GM23248 (cell line): Measurements from ENCODE around the gene RIMS3. TPM values are rescaled to one million over a fixed set of nuclear protein-coding genes. Genes with fewer than 3 reads are reported as not detected.

Experiments used
- DNase-seq: peaks from one replicate; pipeline ENCODE4 v3.0.0-alpha.2; 2015
- H2AFZ ChIP-seq: fragments of 200-600 bp; sonication (generic); 2 replicates; pipeline ENCODE4 v1.6.1; 2016; ENCODE audit warnings: antibody characterized with exemption
- H3F3A ChIP-seq: fragments of 200-600 bp; sonication (generic); 2 replicates; pipeline ENCODE4 v1.6.1; 2016; ENCODE audit warnings: mild to moderate bottlenecking, antibody characterized with exemption, mixed run types; ENCODE audit not compliant: insufficient read depth
- H3K27ac ChIP-seq: fragments of 200-600 bp; sonication (generic); 2 replicates; pipeline ENCODE4 v1.5.1; 2016; ENCODE audit warnings: mild to moderate bottlenecking
- H3K27me3 ChIP-seq: fragments of 200-600 bp; sonication (generic); replicated peaks from 2 replicates; pipeline ENCODE4 v1.6.1; 2016; ENCODE audit warnings: mild to moderate bottlenecking; ENCODE audit not compliant: insufficient read depth
- H3K36me3 ChIP-seq: fragments of 200-600 bp; sonication (generic); 2 replicates; pipeline ENCODE4 v1.6.1; 2016; ENCODE audit warnings: low read depth, mild to moderate bottlenecking
- H3K4me1 ChIP-seq: fragments of 200-600 bp; sonication (generic); 2 replicates; pipeline ENCODE4 v1.6.1; 2016; ENCODE audit warnings: mild to moderate bottlenecking; ENCODE audit not compliant: insufficient read depth
- H3K4me2 ChIP-seq: fragments of 200-600 bp; sonication (generic); one replicate; pipeline ENCODE4 v1.6.1; 2016; ENCODE audit warnings: mild to moderate bottlenecking; ENCODE audit not compliant: unreplicated experiment
- H3K4me3 ChIP-seq: fragments of 200-600 bp; sonication (generic); 2 replicates; pipeline ENCODE4 v1.5.1; 2016; ENCODE audit warnings: mild to moderate bottlenecking
- H3K79me2 ChIP-seq: fragments of 200-600 bp; sonication (generic); 2 replicates; pipeline ENCODE4 v1.6.1; 2016; ENCODE audit warnings: mild to moderate bottlenecking; ENCODE audit not compliant: insufficient read depth
- H3K9ac ChIP-seq: fragments of 200-600 bp; sonication (generic); 2 replicates; pipeline ENCODE4 v1.6.1; 2016; ENCODE audit warnings: mild to moderate bottlenecking
- H3K9me2 ChIP-seq: fragments of 200-600 bp; sonication (generic); 2 replicates; pipeline ENCODE4 v1.6.1; 2016; ENCODE audit warnings: mixed run types, mild to moderate bottlenecking, moderate library complexity; ENCODE audit not compliant: insufficient read depth
- H3K9me3 ChIP-seq: fragments of 200-600 bp; sonication (generic); one replicate; pipeline ENCODE4 v1.6.1; 2017; ENCODE audit warnings: low read depth
- H4K20me1 ChIP-seq: fragments of 200-600 bp; sonication (generic); 2 replicates; pipeline ENCODE4 v1.6.0; 2016; ENCODE audit not compliant: insufficient read depth
- EZH2 ChIP-seq: fragments of 200-600 bp; sonication (generic); IDR thresholded peaks from 2 replicates; pipeline ENCODE4 v1.6.1; 2018; ENCODE audit warnings: antibody characterized with exemption, mild to moderate bottlenecking; ENCODE audit not compliant: insufficient read depth, poor library complexity, severe bottlenecking
- EZH2phosphoT487 ChIP-seq: fragments of 200-600 bp; sonication (generic); IDR thresholded peaks from 2 replicates; pipeline ENCODE4 v1.6.1; 2018; ENCODE audit warnings: antibody characterized with exemption, moderate library complexity, mild to moderate bottlenecking, low read depth; ENCODE audit not compliant: insufficient read depth
- WGBS, 2 experiments: methylation state at CpG; one replicate each; pipeline ENCODE4 v1.1.6; 2015 to 2017; ENCODE audit warnings: low lambda C conversion rate in 2 of 2, low coverage in 1 of 2; ENCODE audit errors: missing lambda C conversion rate in 2 of 2; 5-methylcytosine and 5-hydroxymethylcytosine counted together
- in situ Hi-C: fragments of 300-500 bp; cut with MboI; formaldehyde crosslinking; loops from 2 replicates; pipeline ENCODE4 v1.15.0; 2020
- polyA plus RNA-seq: library from polyadenylated mRNA; unstranded; fragments of >200 nt; fragmentation: Nextera tagmentation; extraction: Ambion mirVana; gene quantifications from 2 replicates; pipeline ENCODE4 v1.2.1, GENCODE V29; 2016
- total RNA-seq: library from RNA; depleted of rRNA; stranded (reverse); fragments of >200 nt; shearing (Covaris generic); gene quantifications from 2 replicates; pipeline ENCODE4 v1.2.3, GENCODE V29; 2014

The RIMS3 gene
- total and polyA plus RNA-seq, 2 experiments from 2014 or later: 0.18 TPM; not detected in 1

- 9 to 11% methylated on average over 19 to 21 of the region's 21 CpGs for WGBS, 2 experiments
- no peaks in the 10 kb centered on the region for H4K20me1 ChIP-seq
- no peaks in the 10 kb centered on the region for H3K4me1 ChIP-seq
- H3K4me2 ChIP-seq: no peak overlapping the region
- H3K9me2 ChIP-seq: no peaks in the 10 kb centered on the region
- no peaks in the 10 kb centered on the region for H3K79me2 ChIP-seq
- no peaks in the 10 kb centered on the region for H3K36me3 ChIP-seq
- H3K27me3 ChIP-seq: peaks cover 20% of the 10 kb centered on the region
- in situ Hi-C loops: no loop called here
- no peak overlapping the region for H3K4me3 ChIP-seq
- no peaks in the 10 kb centered on the region for H3K9me3 ChIP-seq
- H2AFZ ChIP-seq: no peak overlapping the region
- no peak overlapping the region for H3K9ac ChIP-seq
- DNase-seq: peak; percentile 74
- TF ChIP-seq EZH2phosphoT487: no peak
- no peak for TF ChIP-seq EZH2
- no peak overlapping the region for H3K27ac ChIP-seq
- no peaks in the 10 kb centered on the region for H3F3A ChIP-seq
Measured at GRCh38 chr1:40668769-40669525, 3.5 kb upstream of the RIMS3 start.

GRCh38 chr1:40664791-40665190 lies 691 bp downstream of the RIMS3 start:
- H3K36me3 ChIP-seq: no peaks in the 10 kb centered on the region
- no peak overlapping the region for H3K27ac ChIP-seq
- DNase-seq: no peak
- no peaks in the 10 kb centered on the region for H3F3A ChIP-seq
- TF ChIP-seq EZH2: no peak
- TF ChIP-seq EZH2phosphoT487: no peak
- peaks cover 31% of the 10 kb centered on the region for H3K27me3 ChIP-seq
- no peaks in the 10 kb centered on the region for H3K79me2 ChIP-seq
- no peak overlapping the region for H3K4me2 ChIP-seq
- 23 to 33% methylated on average over 2 of the region's 2 CpGs for WGBS, 2 experiments
- H3K4me1 ChIP-seq: no peaks in the 10 kb centered on the region
- no peaks in the 10 kb centered on the region for H4K20me1 ChIP-seq
- in situ Hi-C loops: no loop called here
- no peak overlapping the region for H2AFZ ChIP-seq
- no peaks in the 10 kb centered on the region for H3K9me3 ChIP-seq
- no peak overlapping the region for H3K9ac ChIP-seq
- H3K9me2 ChIP-seq: no peaks in the 10 kb centered on the region
- H3K4me3 ChIP-seq: no peak overlapping the region

GRCh38 chr1:40664167-40664537 lies 1.3 kb downstream of the RIMS3 start:
- no peaks in the 10 kb centered on the region for H3K36me3 ChIP-seq
- H3K4me1 ChIP-seq: no peaks in the 10 kb centered on the region
- H3K27me3 ChIP-seq: peaks cover 33% of the 10 kb centered on the region
- no peak for DNase-seq
- H3K9me2 ChIP-seq: no peaks in the 10 kb centered on the region
- no peak for TF ChIP-seq EZH2phosphoT487
- TF ChIP-seq EZH2: no peak
- H3K4me2 ChIP-seq: no peak overlapping the region
- WGBS, 2 experiments: 75 to 83% methylated on average over 1 of the region's 1 CpG
- no peaks in the 10 kb centered on the region for H3F3A ChIP-seq
- no peaks in the 10 kb centered on the region for H3K9me3 ChIP-seq
- H3K4me3 ChIP-seq: no peak overlapping the region
- H3K27ac ChIP-seq: no peak overlapping the region
- no peaks in the 10 kb centered on the region for H3K79me2 ChIP-seq
- no peak overlapping the region for H3K9ac ChIP-seq
- in situ Hi-C loops: no loop called here
- no peak overlapping the region for H2AFZ ChIP-seq
- no peaks in the 10 kb centered on the region for H4K20me1 ChIP-seq

- TF ChIP-seq EZH2 (no peak), EZH2phosphoT487 (no peak)
- Histone ChIP-seq H3F3A (no peaks in the 10 kb centered on the region), H3K27ac (no peak overlapping the region), H3K4me2 (no peak overlapping the region), H2AFZ (no peak overlapping the region), H3K27me3 (peaks cover 39% of the 10 kb centered on the region), H3K79me2 (no peaks in the 10 kb centered on the region), H3K4me1 (no peaks in the 10 kb centered on the region), H3K9ac (no peak overlapping the region), H3K36me3 (no peaks in the 10 kb centered on the region), H4K20me1 (no peaks in the 10 kb centered on the region), H3K9me2 (no peaks in the 10 kb centered on the region), H3K9me3 (no peaks in the 10 kb centered on the region), H3K4me3 (no peak overlapping the region)
- no peak for DNase-seq
- in situ Hi-C loops: no loop called here
- WGBS, 2 experiments: 29 to 35% methylated on average over 8 of the region's 8 CpGs
Measured at GRCh38 chr1:40663324-40664166, 1.9 kb downstream of the RIMS3 start.
